Transverse colon (tissue), 4 donors: ENCODE data around the gene MKLN1. TPM values are rescaled to one million over a fixed set of nuclear protein-coding genes. Genes with fewer than 3 reads are reported as not detected.

ENCODE experiments used
- DNase-seq: peaks from one replicate; pipeline ENCODE4 v3.0.0-alpha.2; 2019
- H3K27ac ChIP-seq, 4 donors: fragments of 200-600 bp; sonication (generic); 2 replicates each; pipeline ENCODE4 v1.5.1; 2016 to 2018; ENCODE audit warnings: inconsistent platforms in 4 of 4
- H3K27me3 ChIP-seq: fragments of 200-600 bp; sonication (generic); 2 replicates; pipeline ENCODE4 v1.5.1; 2017; ENCODE audit warnings: inconsistent platforms
- H3K36me3 ChIP-seq, 4 donors: fragments of 200-600 bp; sonication (generic); 2 replicates each; pipeline ENCODE4 v1.5.1; 2017 to 2019; ENCODE audit warnings: inconsistent platforms in 4 of 4
- H3K4me1 ChIP-seq, 4 donors: fragments of 200-600 bp; sonication (generic); 2 replicates each; pipeline ENCODE4 v1.5.1; 2017 to 2020; ENCODE audit warnings: inconsistent platforms in 4 of 4
- H3K4me3 ChIP-seq, 4 donors: fragments of 200-600 bp; sonication (generic); 1 replicate in 1 of 4; 2 replicates in 3 of 4; pipeline versions ENCODE4 v1.5.1 to v1.6.1; 2017 to 2019; ENCODE audit warnings: inconsistent platforms in 4 of 4
- H3K9me3 ChIP-seq, 2 donors: fragments of 200-600 bp; sonication (generic); 2 replicates each; pipeline ENCODE4 v1.5.1; 2017 to 2019; ENCODE audit warnings: inconsistent platforms in 2 of 2
- EP300 ChIP-seq: sonication (generic); formaldehyde crosslinking; IDR thresholded peaks from one replicate; pipeline ENCODE4 v1.6.1; 2017; ENCODE audit warnings: antibody characterized with exemption, low read depth
- POLR2A ChIP-seq: fragments of 450-650 bp; IDR thresholded peaks from one replicate; pipeline ENCODE4 v1.6.1; 2016; ENCODE audit warnings: antibody characterized with exemption, mild to moderate bottlenecking, moderate library complexity
- POLR2AphosphoS5 ChIP-seq, 3 donors: sonication (generic); formaldehyde crosslinking; IDR thresholded peaks; one replicate each; pipeline ENCODE4 v1.6.1; 2016; ENCODE audit warnings: antibody characterized with exemption in 3 of 3
- WGBS, 2 donors: methylation state at CpG; one replicate each; pipeline ENCODE4 v1.1.5; 2018; ENCODE audit warnings: low coverage in 1 of 2; 5-methylcytosine and 5-hydroxymethylcytosine counted together
- in situ Hi-C, 4 donors: fragments of 200-750 bp; cut with MboI; loops; one replicate each; pipeline versions ENCODE4 v1.15.0 to v1.15.1; 2017; ENCODE audit warnings: low sequenced_read_pairs in 3 of 4, low pct_ligation_motif_present in 1 of 4, low pct_unique_long_range_greater_than_20kb in 1 of 4
- intact Hi-C: fragments of 100-400 bp; cut with DNase I; formaldehyde crosslinking; loops from one replicate; pipeline ENCODE4 v1.15.1; 2023; ENCODE audit warnings: low total_unique reads
- total RNA-seq, 4 donors: library from RNA; depleted of rRNA; stranded (reverse); fragments of >200 nt; gene quantifications; one replicate each; pipeline ENCODE4 v1.1.0, GENCODE V29; 2016
- TF ChIP-seq, protein P1 (sequence below), 5 experiments: fragments of 200-600 bp in 3 of 5; fragments of 450-650 bp in 2 of 5; sonication (generic) in 3 of 5; IDR thresholded peaks; 1 replicate in 2 of 5; 2 replicates in 3 of 5; pipeline ENCODE4 v1.5.1; 2016 to 2017; ENCODE audit warnings: antibody characterized with exemption in 5 of 5, inconsistent platforms in 3 of 5, mild to moderate bottlenecking in 2 of 5, moderate library complexity in 1 of 5

Gene MKLN1
- total RNA-seq, 4 donors from 2014 or later: 30.7 to 87.0 (median 48.6) TPM

- DNase-seq: no peak
- H3K36me3 ChIP-seq: no peaks in the 10 kb centered on the region
- H3K27ac ChIP-seq: no peak overlapping the region
- no peaks in the 10 kb centered on the region for H3K4me1 ChIP-seq
- in situ Hi-C loops: loop anchor here in 2 of 4 donors (25.0 kb wide), 2 partner anchors 208 to 433 kb away; no protein-coding TSS in a partner anchor
- H3K4me3 ChIP-seq: no peak overlapping the region
- H3K9me3 ChIP-seq: no peaks in the 10 kb centered on the region
- intact Hi-C loops: no loop called here
- TF ChIP-seq, protein P1, sequence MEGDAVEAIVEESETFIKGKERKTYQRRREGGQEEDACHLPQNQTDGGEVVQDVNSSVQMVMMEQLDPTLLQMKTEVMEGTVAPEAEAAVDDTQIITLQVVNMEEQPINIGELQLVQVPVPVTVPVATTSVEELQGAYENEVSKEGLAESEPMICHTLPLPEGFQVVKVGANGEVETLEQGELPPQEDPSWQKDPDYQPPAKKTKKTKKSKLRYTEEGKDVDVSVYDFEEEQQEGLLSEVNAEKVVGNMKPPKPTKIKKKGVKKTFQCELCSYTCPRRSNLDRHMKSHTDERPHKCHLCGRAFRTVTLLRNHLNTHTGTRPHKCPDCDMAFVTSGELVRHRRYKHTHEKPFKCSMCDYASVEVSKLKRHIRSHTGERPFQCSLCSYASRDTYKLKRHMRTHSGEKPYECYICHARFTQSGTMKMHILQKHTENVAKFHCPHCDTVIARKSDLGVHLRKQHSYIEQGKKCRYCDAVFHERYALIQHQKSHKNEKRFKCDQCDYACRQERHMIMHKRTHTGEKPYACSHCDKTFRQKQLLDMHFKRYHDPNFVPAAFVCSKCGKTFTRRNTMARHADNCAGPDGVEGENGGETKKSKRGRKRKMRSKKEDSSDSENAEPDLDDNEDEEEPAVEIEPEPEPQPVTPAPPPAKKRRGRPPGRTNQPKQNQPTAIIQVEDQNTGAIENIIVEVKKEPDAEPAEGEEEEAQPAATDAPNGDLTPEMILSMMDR (IDR thresholded peaks at IDR 0.05): no peak
- TF ChIP-seq EP300 (no peak), POLR2AphosphoS5 (IDR thresholded peaks at IDR 0.05) (no peak), POLR2A (no peak)
- no peaks in the 10 kb centered on the region for H3K27me3 ChIP-seq
Observed at GRCh38 chr7:131320603-131321002, 7.1 kb upstream of the MKLN1 start.

- H3K4me3 ChIP-seq: no peak overlapping the region
- H3K4me1 ChIP-seq: peaks cover 2 to 5% (median 2%) of the 10 kb centered on the region in 4 donors
- no peak for DNase-seq
- H3K36me3 ChIP-seq: no peaks in the 10 kb centered on the region
- no peaks in the 10 kb centered on the region for H3K27me3 ChIP-seq
- H3K9me3 ChIP-seq: no peaks in the 10 kb centered on the region
- intact Hi-C loops: no loop called here
- no peak overlapping the region for H3K27ac ChIP-seq
- no peak for TF ChIP-seq POLR2A
- TF ChIP-seq EP300: no peak
- TF ChIP-seq, protein P1 (IDR thresholded peaks at IDR 0.05): no peak
- TF ChIP-seq POLR2AphosphoS5 (IDR thresholded peaks at IDR 0.05): no peak
- in situ Hi-C loops: loop anchor here in 2 of 4 donors (25.0 kb wide), 2 partner anchors 209 to 434 kb away; no protein-coding TSS in a partner anchor
Observed at GRCh38 chr7:131321656-131322055, 6.0 kb upstream of the MKLN1 start.

DNA sequence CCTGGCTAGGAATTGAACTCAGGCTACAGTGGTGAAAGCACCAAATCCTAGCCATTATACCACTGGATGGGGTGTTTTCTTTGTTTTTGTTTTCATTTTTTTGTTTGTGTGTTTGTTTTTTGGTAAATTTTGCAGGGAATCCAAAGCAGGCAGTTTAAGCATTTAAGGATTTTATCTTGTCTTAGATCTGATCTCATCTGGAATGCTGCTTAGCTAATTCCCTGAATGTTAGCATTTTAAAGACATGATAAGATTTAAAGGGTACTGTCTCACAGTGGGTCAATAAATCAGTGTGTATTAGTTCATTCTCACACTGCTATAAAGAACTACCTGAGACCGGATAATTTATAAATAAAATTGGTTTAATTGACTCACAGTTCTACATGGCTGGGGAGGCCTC is 5.6 kb upstream of the MKLN1 start:
- intact Hi-C loops: no loop called here
- Histone ChIP-seq H3K27me3 (no peaks in the 10 kb centered on the region), H3K9me3 (no peaks in the 10 kb centered on the region), H3K4me3 (no peak overlapping the region), H3K36me3 (no peaks in the 10 kb centered on the region), H3K4me1 (peaks cover 3 to 9% (median 6%) of the 10 kb centered on the region in 4 donors), H3K27ac (no peak overlapping the region)
- in situ Hi-C loops: loop anchor here in 2 of 4 donors (25.0 kb wide), 2 partner anchors 210 to 435 kb away; no protein-coding TSS in a partner anchor
- 68 to 93% methylated on average over 1 of the region's 1 CpG for WGBS, 2 donors
- DNase-seq: no peak
- TF ChIP-seq, protein P1 (IDR thresholded peaks at IDR 0.05): no peak
- TF ChIP-seq POLR2A (no peak), POLR2AphosphoS5 (IDR thresholded peaks at IDR 0.05) (no peak), EP300 (no peak)

- no peak for DNase-seq
- Histone ChIP-seq H3K36me3 (no peaks in the 10 kb centered on the region), H3K27ac (no peak overlapping the region), H3K4me3 (no peak overlapping the region), H3K4me1 (peaks cover 3 to 9% (median 7%) of the 10 kb centered on the region in 4 donors), H3K9me3 (no peaks in the 10 kb centered on the region), H3K27me3 (no peaks in the 10 kb centered on the region)
- 88 to 92% methylated on average over 4 to 7 of the region's 7 CpGs for WGBS, 2 donors
- in situ Hi-C loops: loop anchor here in 2 of 4 donors (25.0 kb wide), 2 partner anchors 211 to 436 kb away; no protein-coding TSS in a partner anchor
- TF ChIP-seq POLR2AphosphoS5 (IDR thresholded peaks at IDR 0.05): no peak
- no peak for TF ChIP-seq EP300
- no peak for TF ChIP-seq POLR2A
- TF ChIP-seq, protein P1 (IDR thresholded peaks at IDR 0.05): no peak
- intact Hi-C loops: no loop called here
Observed at GRCh38 chr7:131322861-131323260, 4.8 kb upstream of the MKLN1 start.
